ENCODE measurements around the gene TMCC1. TPM values are rescaled to one million over a fixed set of nuclear protein-coding genes. Genes with fewer than 3 reads are reported as not detected.
A peak's percentile ranks its signal among the peaks of the same experiment; 100 is the strongest.

TMCC1 gene
- total RNA-seq, 6 experiments from 2014 or later: 21.7 to 124 (median 25.2) TPM

DNA sequence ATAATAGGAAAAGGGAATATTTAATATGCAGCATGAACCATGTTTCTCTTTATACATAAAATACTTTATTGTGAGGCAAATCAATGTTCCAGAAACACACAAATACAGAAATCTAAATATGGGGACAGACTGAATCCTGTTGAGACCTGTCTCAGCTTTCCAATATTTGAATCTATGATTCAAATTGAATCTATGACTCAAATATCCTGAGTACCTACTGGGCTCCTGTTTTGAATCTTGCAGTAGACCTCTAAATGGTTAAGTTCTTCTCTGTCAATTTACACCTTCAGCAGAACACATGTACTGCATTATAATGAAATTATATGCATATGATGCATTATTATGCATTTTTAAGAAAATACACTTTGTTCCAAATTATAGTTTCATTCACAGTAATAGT lies 143.8 kb downstream of the TMCC1 start:
- no peaks in the 10 kb centered on the region for H3K36me3 ChIP-seq
- TF ChIP-seq, protein P1, sequence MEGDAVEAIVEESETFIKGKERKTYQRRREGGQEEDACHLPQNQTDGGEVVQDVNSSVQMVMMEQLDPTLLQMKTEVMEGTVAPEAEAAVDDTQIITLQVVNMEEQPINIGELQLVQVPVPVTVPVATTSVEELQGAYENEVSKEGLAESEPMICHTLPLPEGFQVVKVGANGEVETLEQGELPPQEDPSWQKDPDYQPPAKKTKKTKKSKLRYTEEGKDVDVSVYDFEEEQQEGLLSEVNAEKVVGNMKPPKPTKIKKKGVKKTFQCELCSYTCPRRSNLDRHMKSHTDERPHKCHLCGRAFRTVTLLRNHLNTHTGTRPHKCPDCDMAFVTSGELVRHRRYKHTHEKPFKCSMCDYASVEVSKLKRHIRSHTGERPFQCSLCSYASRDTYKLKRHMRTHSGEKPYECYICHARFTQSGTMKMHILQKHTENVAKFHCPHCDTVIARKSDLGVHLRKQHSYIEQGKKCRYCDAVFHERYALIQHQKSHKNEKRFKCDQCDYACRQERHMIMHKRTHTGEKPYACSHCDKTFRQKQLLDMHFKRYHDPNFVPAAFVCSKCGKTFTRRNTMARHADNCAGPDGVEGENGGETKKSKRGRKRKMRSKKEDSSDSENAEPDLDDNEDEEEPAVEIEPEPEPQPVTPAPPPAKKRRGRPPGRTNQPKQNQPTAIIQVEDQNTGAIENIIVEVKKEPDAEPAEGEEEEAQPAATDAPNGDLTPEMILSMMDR (IDR thresholded peaks at IDR 0.05): no peak
- no peak for TF ChIP-seq POLR2A (IDR thresholded peaks at IDR 0.05)
- H3K4me3 ChIP-seq: no peak overlapping the region
- DNase-seq (no peak), ATAC-seq (no peak)
- no peak overlapping the region for H3K27ac ChIP-seq
- H3K4me1 ChIP-seq: no peaks in the 10 kb centered on the region
- no peaks in the 10 kb centered on the region for H3K27me3 ChIP-seq
- intact Hi-C loops (cut with DNase I): no loop called here
- H3K9me3 ChIP-seq: no peaks in the 10 kb centered on the region

DNA sequence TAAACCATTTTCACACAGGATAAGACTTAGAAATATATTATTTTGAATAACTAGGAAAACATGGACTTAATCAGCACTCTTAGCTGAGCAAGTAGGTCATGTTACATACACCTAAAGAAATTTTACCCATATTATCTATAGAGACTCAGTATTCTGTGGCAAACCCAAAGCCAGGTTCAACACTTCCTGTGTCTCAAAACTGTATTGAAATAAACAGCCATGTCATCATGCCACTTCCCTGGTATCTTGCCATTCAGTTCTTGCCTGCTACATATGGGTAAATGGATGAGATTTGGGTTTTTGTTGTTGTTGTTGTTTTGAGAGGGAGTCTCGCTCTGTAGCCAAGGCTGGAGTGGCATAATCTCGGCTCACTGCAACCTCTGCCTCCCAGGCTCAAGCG lies 145.5 kb downstream of the TMCC1 start:
- no peaks in the 10 kb centered on the region for H3K9me3 ChIP-seq
- ATAC-seq: no peak
- no peak for TF ChIP-seq POLR2A (IDR thresholded peaks at IDR 0.05)
- TF ChIP-seq, protein P1 (IDR thresholded peaks at IDR 0.05): no peak
- no peaks in the 10 kb centered on the region for H3K4me1 ChIP-seq
- H3K27me3 ChIP-seq: no peaks in the 10 kb centered on the region
- H3K4me3 ChIP-seq: no peak overlapping the region
- H3K27ac ChIP-seq: no peak overlapping the region
- DNase-seq: no peak
- 100% methylated on average over 2 of the region's 3 CpGs for WGBS (ENCODE audit: insufficient coverage, low coverage, low lambda C conversion rate, missing lambda C conversion rate)
- H3K36me3 ChIP-seq: no peaks in the 10 kb centered on the region
- intact Hi-C loops (cut with DNase I): no loop called here

GRCh38 chr3:129747136-129747535 lies 146.4 kb downstream of the TMCC1 start:
- 91% methylated on average over 4 of the region's 4 CpGs for WGBS (ENCODE audit: insufficient coverage, low coverage, low lambda C conversion rate, missing lambda C conversion rate)
- Histone ChIP-seq H3K36me3 (no peaks in the 10 kb centered on the region), H3K27me3 (no peaks in the 10 kb centered on the region), H3K9me3 (no peaks in the 10 kb centered on the region), H3K4me1 (no peaks in the 10 kb centered on the region), H3K27ac (no peak overlapping the region), H3K4me3 (no peak overlapping the region)
- intact Hi-C loops (cut with DNase I): no loop called here
- no peak for ATAC-seq
- TF ChIP-seq, protein P1 (IDR thresholded peaks at IDR 0.05): no peak
- no peak for TF ChIP-seq POLR2A (IDR thresholded peaks at IDR 0.05)
- no peak for DNase-seq

- no peak for DNase-seq
- Histone ChIP-seq H3K9me3 (no peaks in the 10 kb centered on the region), H3K4me3 (no peak overlapping the region), H3K27me3 (no peaks in the 10 kb centered on the region), H3K36me3 (no peaks in the 10 kb centered on the region), H3K4me1 (no peaks in the 10 kb centered on the region), H3K27ac (no peak overlapping the region)
- intact Hi-C loops (cut with DNase I): no loop called here
- peak in 3 of 4 donors; percentile 52 to 67 (median 61) for ATAC-seq
- TF ChIP-seq, protein P1 (IDR thresholded peaks at IDR 0.05): no peak
- TF ChIP-seq POLR2A (IDR thresholded peaks at IDR 0.05): no peak
Measured at GRCh38 chr3:129746629-129747028, 146.9 kb downstream of the TMCC1 start.

DNA sequence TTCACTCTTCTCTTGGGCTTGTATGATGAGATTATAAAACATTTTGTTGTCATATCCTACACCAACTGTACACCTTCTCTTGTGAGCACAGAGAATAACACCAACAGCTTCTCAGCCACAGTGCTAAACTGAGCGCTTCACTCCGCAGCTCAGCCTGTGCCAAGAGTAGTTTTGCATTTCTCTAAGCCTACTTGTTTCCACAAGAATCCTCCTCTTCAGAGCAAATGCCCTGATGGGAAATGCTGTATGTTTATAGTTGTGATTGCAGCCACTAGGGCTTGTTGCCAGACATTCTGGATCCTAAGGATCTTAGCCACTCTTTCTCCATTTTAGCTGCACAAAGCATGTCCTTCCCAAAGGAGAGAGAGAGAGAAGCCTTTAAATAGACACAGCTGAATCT lies 148.3 kb downstream of the TMCC1 start:
- ATAC-seq (no peak), DNase-seq (no peak)
- H3K27me3 ChIP-seq: no peaks in the 10 kb centered on the region
- no peaks in the 10 kb centered on the region for H3K36me3 ChIP-seq
- H3K27ac ChIP-seq: no peak overlapping the region
- intact Hi-C loops (cut with DNase I): no loop called here
- H3K4me1 ChIP-seq: peaks cover 0 to 4% (median 0%) of the 10 kb centered on the region in 4 donors
- WGBS (ENCODE audit: insufficient coverage, low coverage, low lambda C conversion rate, missing lambda C conversion rate): 54% methylated on average over 2 of the region's 2 CpGs
- no peak for TF ChIP-seq POLR2A (IDR thresholded peaks at IDR 0.05)
- TF ChIP-seq, protein P1 (IDR thresholded peaks at IDR 0.05): no peak
- no peaks in the 10 kb centered on the region for H3K9me3 ChIP-seq
- no peak overlapping the region for H3K4me3 ChIP-seq

All from right lobe of liver (tissue), 6 donors.